Mesothelial cell of epicardium (in vitro differentiated cells): ENCODE measurements around the gene CTNNA1. TPM values are rescaled to one million over a fixed set of nuclear protein-coding genes. Genes with fewer than 3 reads are reported as not detected.

ENCODE experiments used
- DNase-seq, 2 experiments: peaks; one replicate each; pipeline ENCODE4 v3.0.0; 2021; ENCODE audit warnings: low spot score in 2 of 2; ENCODE audit not compliant: unreplicated experiment in 2 of 2
- H3K27ac Mint-ChIP-seq: 2 replicates; pipeline ENCODE4 v1.8.0; 2021; ENCODE audit warnings: mixed read lengths
- H3K27me3 Mint-ChIP-seq: 2 replicates; pipeline ENCODE4 v1.8.0; 2021; ENCODE audit warnings: low read depth, mixed read lengths
- H3K36me3 Mint-ChIP-seq: 2 replicates; pipeline ENCODE4 v1.8.0; 2021; ENCODE audit warnings: mixed read lengths
- H3K4me1 Mint-ChIP-seq: 2 replicates; pipeline ENCODE4 v1.8.0; 2021; ENCODE audit warnings: mixed read lengths
- H3K4me3 Mint-ChIP-seq: 2 replicates; pipeline ENCODE4 v1.8.0; 2021; ENCODE audit warnings: mild to moderate bottlenecking, moderate library complexity, mixed read lengths
- H3K9me3 Mint-ChIP-seq: 2 replicates; pipeline ENCODE4 v1.8.0; 2021; ENCODE audit warnings: mixed read lengths
- CTCF ChIP-seq: fragments of 200-600 bp; sonication (generic); IDR thresholded peaks from one replicate; pipeline ENCODE4 v1.5.0; 2021; ENCODE audit warnings: antibody characterized with exemption; ENCODE audit not compliant: unreplicated experiment
- total RNA-seq: library from RNA; stranded (reverse); gene quantifications from 3 replicates; pipeline ENCODE4 v1.2.1, GENCODE V29; 2021

Gene CTNNA1
- total RNA-seq, 1 donor from 2014 or later: 427 TPM

GRCh38 chr5:138840103-138840502 lies 86.9 kb downstream of the CTNNA1 start:
- TF ChIP-seq CTCF: no peak
- Mint-ChIP-seq H3K4me1 (peaks cover 26% of the 10 kb centered on the region), H3K27ac (peak overlapping the region; percentile 23)

GRCh38 chr5:138841531-138841930 lies 88.3 kb downstream of the CTNNA1 start:
- Mint-ChIP-seq H3K9me3 (peaks cover 3% of the 10 kb centered on the region), H3K4me1 (peaks cover 27% of the 10 kb centered on the region), H3K27me3 (no peaks in the 10 kb centered on the region), H3K4me3 (no peak overlapping the region), H3K27ac (no peak overlapping the region), H3K36me3 (peaks cover 11% of the 10 kb centered on the region)
- no peak for TF ChIP-seq CTCF
- DNase-seq: no peak

More at GRCh38 chr5:138840103-138840502, 86.9 kb downstream of the CTNNA1 start:
- no peak overlapping the region for H3K4me3 Mint-ChIP-seq
- no peak for DNase-seq
- peaks cover 9% of the 10 kb centered on the region for H3K36me3 Mint-ChIP-seq
- peaks cover 3% of the 10 kb centered on the region for H3K9me3 Mint-ChIP-seq
- no peaks in the 10 kb centered on the region for H3K27me3 Mint-ChIP-seq

GRCh38 chr5:138843316-138844124 lies 90.3 kb downstream of the CTNNA1 start:
- no peak for DNase-seq
- no peak for TF ChIP-seq CTCF
- Mint-ChIP-seq H3K27me3 (no peaks in the 10 kb centered on the region), H3K27ac (peak overlapping the region; percentile 54), H3K4me3 (no peak overlapping the region), H3K9me3 (no peaks in the 10 kb centered on the region), H3K36me3 (peaks cover 4% of the 10 kb centered on the region), H3K4me1 (peaks cover 41% of the 10 kb centered on the region)

GRCh38 chr5:138844125-138844461 lies 90.9 kb downstream of the CTNNA1 start:
- no peak overlapping the region for H3K4me3 Mint-ChIP-seq
- H3K36me3 Mint-ChIP-seq: peaks cover 4% of the 10 kb centered on the region
- no peak for TF ChIP-seq CTCF
- no peaks in the 10 kb centered on the region for H3K27me3 Mint-ChIP-seq
- peak overlapping the region; percentile 80 for H3K27ac Mint-ChIP-seq
- H3K4me1 Mint-ChIP-seq: peaks cover 45% of the 10 kb centered on the region
- H3K9me3 Mint-ChIP-seq: no peaks in the 10 kb centered on the region
- no peak for DNase-seq

GRCh38 chr5:138844812-138845513 lies 91.7 kb downstream of the CTNNA1 start:
- peak overlapping the region; percentile 74 for H3K27ac Mint-ChIP-seq
- TF ChIP-seq CTCF: no peak
- no peak for DNase-seq
- peaks cover 4% of the 10 kb centered on the region for H3K36me3 Mint-ChIP-seq
- H3K27me3 Mint-ChIP-seq: no peaks in the 10 kb centered on the region
- no peak overlapping the region for H3K4me3 Mint-ChIP-seq
- H3K4me1 Mint-ChIP-seq: peaks cover 50% of the 10 kb centered on the region
- no peaks in the 10 kb centered on the region for H3K9me3 Mint-ChIP-seq
